HG02678 (cell line): Measurements from ENCODE around the gene MOB3B.
A peak's percentile ranks its signal among the peaks of the same experiment; 100 is the strongest.

ENCODE experiments used
- ATAC-seq: cut with Tn5 transposase; IDR thresholded peaks from one replicate; pipeline ENCODE4 v1.9.1; 2021; ENCODE audit warnings: mild to moderate bottlenecking, moderate library complexity; ENCODE audit not compliant: unreplicated experiment

Gene MOB3B

DNA sequence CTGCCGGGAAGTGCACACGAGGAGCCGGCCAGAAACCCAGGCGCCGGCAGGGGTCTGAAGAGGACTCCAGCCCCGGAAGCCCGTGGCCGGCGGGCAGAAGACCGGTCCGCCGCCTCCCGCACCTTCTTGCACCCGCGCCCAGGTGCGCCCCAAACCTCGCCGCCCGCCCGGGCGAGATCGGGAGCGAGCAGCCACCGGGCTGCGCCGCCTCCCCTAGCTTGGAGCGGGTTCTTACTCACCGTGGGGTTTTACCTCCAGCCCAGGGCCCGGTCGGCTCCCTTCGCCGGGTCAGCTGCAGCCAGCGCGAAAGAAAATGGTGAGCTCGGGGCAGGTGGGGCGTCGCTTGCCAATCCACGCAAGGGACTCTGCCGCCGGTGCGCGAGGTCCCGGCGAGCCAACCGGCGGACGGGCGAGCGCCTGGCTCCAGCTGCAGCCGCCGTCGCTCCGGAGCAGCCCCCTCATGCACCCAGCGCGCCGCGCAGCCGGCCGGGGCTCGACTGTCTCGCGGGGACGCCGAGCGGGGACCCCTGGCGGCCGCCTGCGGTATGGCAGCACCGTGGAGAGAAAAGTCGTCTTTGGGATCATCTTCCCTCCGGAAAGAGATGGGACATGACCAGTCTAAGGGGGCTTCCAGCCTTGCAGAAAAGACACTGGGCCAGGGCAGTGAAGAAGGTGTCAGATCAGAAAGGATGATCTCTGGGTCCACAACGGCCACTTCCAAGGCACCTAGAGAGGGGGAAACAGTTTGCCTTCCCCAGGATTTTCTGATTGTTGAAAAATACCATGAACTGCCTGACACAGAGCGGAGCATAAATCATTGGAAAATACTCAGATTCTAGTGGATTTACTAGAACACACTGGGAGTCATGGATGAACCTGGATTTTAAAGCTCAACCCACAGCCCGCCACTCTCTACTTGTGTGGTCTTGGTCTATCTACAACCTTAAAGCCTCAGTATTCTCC is at the start of gene MOB3B:
MOB3B (minus strand) TSS at position 499 of the 963 bp plus-strand sequence. CDS start 74,264 bp downstream, outside the sequence.
- ATAC-seq = peak; percentile 74

DNA sequence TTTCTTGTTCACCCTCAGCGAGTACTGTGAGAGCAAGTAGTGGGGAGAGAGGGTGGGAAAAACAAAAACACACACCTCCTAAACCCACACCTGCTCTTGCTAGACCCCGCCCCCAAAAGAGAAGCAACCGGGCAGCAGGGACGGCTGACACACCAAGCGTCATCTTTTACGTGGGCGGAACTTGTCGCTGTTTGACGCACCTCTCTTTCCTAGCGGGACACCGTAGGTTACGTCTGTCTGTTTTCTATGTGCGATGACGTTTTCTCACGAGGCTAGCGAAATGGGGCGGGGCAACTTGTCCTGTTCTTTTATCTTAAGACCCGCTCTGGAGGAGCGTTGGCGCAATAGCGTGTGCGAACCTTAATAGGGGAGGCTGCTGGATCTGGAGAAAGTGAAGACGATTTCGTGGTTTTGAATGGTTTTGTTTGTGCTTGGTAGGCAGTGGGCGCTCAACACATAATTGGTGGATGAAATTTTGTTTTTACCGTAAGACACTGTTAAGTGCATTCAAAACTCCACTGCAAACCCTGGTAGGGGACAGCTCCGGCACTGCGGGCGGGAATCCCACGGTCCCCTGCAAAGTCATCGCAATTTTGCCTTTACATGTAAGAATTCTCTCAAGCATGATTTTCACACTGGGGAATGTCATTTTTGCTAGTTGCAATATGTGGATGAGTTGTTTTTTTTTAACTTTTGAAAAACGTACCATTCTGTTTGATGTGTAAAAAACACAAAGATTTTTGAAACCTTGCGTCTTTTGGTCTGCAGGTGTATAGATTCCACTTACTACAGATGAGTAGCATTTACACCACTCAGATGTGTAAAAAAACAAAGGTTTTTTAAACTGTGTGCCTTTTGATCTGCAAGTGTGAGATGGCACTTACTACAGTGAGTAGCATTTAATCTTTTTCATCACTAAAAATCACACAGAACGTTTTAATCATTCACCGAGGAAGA is 44.3 kb upstream of the MOB3B start:
- peak; percentile 89 for ATAC-seq

- peak; percentile 72 for ATAC-seq
Observed at GRCh38 chr9:27572918-27573633, 43.5 kb upstream of the MOB3B start, which contains the start of gene C9orf72. C9orf72 (minus strand) TSS chr9:27573481; CDS start chr9:27567120, 6,361 bp downstream.

GRCh38 chr9:27572566-27572917 is 42.9 kb upstream of the MOB3B start:
- ATAC-seq = peak; percentile 33

GRCh38 chr9:27572061-27572460 is 42.4 kb upstream of the MOB3B start:
- ATAC-seq = no peak

GRCh38 chr9:27571011-27571410 is 41.4 kb upstream of the MOB3B start:
- ATAC-seq = no peak

- no peak for ATAC-seq
Observed at GRCh38 chr9:27569406-27569805, 39.8 kb upstream of the MOB3B start.

GRCh38 chr9:27566118-27566517 is 36.5 kb upstream of the MOB3B start:
- no peak for ATAC-seq

DNA sequence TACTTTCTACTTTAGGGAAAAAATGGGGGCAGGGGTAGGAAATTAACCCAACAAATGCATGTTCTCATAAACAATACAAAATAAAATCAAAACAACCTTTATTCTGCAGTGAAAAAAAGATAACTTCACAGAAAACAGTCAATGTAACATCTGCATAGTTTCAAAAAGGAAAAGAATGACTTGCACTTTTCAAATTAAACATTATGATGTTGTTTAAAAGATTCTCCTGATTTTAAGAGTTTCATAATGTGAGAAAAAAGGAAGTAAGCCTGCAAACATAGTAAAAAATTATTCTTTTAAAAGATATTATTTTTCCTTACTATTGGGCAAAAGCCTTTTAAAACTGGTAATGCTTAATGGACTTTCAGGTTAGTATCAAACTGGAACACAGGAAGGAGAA is 36.1 kb upstream of the MOB3B start:
- no peak for ATAC-seq

DNA sequence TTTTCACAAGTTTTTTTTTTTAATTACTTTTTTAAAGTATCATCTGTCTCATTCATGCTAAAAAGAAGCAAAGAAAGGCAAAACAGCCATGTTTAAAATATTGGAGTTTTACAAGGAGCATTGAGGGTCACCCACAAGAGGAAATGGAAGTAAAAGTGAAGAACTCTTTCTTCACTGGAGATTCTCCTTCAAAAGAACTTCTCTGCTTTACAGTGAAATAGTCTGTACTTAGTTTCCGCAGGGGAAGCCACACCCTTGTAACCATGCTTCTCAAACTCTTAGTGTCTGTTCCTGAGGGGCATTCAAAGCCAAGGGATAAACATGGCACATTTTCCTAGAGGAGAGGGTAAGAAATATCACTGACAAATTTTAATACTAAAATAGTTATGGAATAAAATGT is 35.1 kb upstream of the MOB3B start:
- no peak for ATAC-seq

DNA sequence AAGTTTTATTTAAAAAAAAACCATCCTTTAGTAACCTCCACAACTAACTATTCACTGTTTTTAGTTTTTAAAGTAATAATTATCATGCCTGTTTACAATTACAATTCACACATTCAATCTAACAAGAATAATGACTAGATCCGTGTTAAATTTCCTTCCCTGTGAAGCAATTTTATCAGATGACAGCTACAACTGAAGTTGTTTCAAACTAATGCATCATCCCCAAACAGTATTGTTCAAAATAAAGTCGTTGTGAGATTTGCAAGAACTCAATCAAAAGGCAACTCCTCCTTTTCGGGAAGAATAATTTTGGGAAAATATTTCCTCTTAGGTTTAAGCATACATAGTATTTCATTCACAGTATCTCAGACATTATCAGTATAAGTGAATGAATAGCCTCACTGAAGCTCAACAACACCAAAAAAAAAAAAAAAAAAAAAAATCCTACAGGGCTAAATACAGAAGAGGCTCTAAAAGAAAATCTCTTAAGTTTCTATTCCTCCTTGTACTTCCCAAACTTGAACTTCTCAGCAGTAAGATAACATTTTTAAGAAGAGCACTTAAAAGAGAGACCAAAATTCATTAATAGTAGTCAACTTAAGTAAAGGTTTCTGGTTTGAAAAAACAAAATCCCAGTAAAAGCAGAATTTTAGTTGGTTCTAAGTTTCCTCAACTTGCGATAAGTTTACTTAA is 34.3 kb upstream of the MOB3B start:
- no peak for ATAC-seq

GRCh38 chr9:27561685-27562084 is 32.1 kb upstream of the MOB3B start:
- ATAC-seq = no peak

GRCh38 chr9:27560457-27560856 is 30.8 kb upstream of the MOB3B start:
- ATAC-seq = no peak

- no peak for ATAC-seq
Observed at GRCh38 chr9:27558307-27558706, 28.7 kb upstream of the MOB3B start.

- no peak for ATAC-seq
Observed at GRCh38 chr9:27556470-27556869, 26.9 kb upstream of the MOB3B start.

- ATAC-seq = no peak
Observed at GRCh38 chr9:27554712-27555111, 25.1 kb upstream of the MOB3B start.

GRCh38 chr9:27549196-27549755 is 19.7 kb upstream of the MOB3B start:
- no peak for ATAC-seq

DNA sequence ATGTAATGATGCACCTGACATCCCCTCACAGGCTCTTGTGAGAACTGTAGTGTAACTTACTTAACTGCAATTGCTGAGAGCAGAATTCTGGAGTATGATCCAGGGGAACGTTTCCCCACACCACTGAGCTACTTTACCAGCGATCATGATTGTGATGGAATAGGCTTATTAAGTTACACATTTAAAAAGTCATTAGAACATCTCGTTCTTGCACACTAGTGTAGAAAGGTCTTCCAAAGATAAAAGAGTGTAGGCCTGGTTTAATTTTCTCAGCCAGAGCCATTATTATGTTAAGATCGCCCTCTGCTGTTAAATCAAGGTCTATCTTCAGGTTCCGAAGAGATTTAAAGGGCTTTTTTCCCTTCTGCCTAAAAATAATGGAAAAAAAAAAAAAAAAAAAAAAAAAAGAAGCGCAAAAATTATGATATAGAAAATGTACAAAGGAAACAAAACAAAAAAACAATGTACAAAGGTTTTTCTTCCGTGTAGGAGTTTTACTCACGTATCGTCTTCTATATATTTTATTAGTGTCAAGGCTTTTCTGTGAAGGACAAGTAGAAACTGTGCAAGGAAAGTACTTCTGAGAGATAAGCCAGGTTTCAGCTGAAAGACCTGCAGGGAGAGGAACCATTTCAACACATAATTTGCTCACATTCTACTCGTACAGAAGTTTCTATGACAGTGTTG is 18.6 kb upstream of the MOB3B start:
- ATAC-seq = no peak

DNA sequence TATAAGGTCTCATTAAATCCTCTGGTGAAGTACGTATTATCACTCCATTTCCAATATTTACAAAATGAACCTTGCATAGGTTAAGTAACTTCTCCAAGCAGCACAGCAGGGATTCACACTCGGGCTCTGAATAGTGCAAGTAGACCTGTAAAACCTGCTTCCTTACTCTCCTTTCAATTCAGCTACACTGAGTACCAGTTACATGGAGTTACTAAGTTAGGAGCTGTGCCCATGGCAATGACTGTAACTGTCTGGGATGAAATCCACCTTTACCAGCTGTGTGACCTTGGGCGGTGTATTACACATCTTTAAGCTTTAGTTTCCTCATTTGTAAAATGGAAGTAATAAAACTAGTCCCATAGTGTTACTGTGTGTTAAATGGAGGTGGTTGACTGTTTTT is 15.9 kb upstream of the MOB3B start:
- no peak for ATAC-seq
